Activated CD8-positive, alpha-beta T cell treated with anti-CD3 and anti-CD28 coated beads, Interleukin-2, amount 10 ng/mL, durations not matched to agents 7 days and 5 days (primary cell): ENCODE data around the gene GBX1. TPM values are rescaled to one million over a fixed set of nuclear protein-coding genes. Genes with fewer than 3 reads are reported as not detected.

Experiments
- ATAC-seq: fragments of 150-1000 bp; cut with Tn5 transposase; one replicate; pipeline ENCODE4 v1.10.0; 2021; ENCODE audit warnings: moderate library complexity
- CTCF ChIA-PET: fragments of 350-600 bp; sonication (Branson Sonifier 250); formaldehyde crosslinking; loops from one replicate; lab custom pipeline; 2021; ENCODE audit warnings: antibody characterized with exemption; lab: Charles Lee
- POLR2A ChIA-PET: fragments of 350-600 bp; sonication (Branson Sonifier 250); formaldehyde crosslinking; loops from one replicate; lab custom pipeline; 2021; ENCODE audit warnings: antibody characterized with exemption; lab: Charles Lee
- DNase-seq: peaks from one replicate; pipeline ENCODE4 v3.0.0-alpha.2; 2020
- H3K27ac Mint-ChIP-seq: one replicate; pipeline ENCODE4 v1.8.0; 2021; ENCODE audit warnings: mild to moderate bottlenecking, mixed read lengths
- H3K27me3 Mint-ChIP-seq: one replicate; pipeline ENCODE4 v1.8.0; 2021; ENCODE audit warnings: low read depth, mixed read lengths
- H3K36me3 Mint-ChIP-seq: one replicate; pipeline ENCODE4 v1.8.0; 2021; ENCODE audit warnings: low read depth, mixed read lengths
- H3K4me1 Mint-ChIP-seq: one replicate; pipeline ENCODE4 v1.8.0; 2021; ENCODE audit warnings: low read depth, mixed read lengths
- H3K4me3 Mint-ChIP-seq: one replicate; pipeline ENCODE4 v1.8.0; 2021; ENCODE audit warnings: mild to moderate bottlenecking, mixed read lengths
- H3K9me3 Mint-ChIP-seq: one replicate; pipeline ENCODE4 v1.8.0; 2022; ENCODE audit warnings: mixed read lengths; ENCODE audit not compliant: insufficient read depth
- total RNA-seq, 2 experiments: library from RNA; stranded (reverse); gene quantifications; one replicate each; pipeline ENCODE4 v1.2.3, GENCODE V29; 2021

Gene GBX1
- total RNA-seq: not detected

DNA sequence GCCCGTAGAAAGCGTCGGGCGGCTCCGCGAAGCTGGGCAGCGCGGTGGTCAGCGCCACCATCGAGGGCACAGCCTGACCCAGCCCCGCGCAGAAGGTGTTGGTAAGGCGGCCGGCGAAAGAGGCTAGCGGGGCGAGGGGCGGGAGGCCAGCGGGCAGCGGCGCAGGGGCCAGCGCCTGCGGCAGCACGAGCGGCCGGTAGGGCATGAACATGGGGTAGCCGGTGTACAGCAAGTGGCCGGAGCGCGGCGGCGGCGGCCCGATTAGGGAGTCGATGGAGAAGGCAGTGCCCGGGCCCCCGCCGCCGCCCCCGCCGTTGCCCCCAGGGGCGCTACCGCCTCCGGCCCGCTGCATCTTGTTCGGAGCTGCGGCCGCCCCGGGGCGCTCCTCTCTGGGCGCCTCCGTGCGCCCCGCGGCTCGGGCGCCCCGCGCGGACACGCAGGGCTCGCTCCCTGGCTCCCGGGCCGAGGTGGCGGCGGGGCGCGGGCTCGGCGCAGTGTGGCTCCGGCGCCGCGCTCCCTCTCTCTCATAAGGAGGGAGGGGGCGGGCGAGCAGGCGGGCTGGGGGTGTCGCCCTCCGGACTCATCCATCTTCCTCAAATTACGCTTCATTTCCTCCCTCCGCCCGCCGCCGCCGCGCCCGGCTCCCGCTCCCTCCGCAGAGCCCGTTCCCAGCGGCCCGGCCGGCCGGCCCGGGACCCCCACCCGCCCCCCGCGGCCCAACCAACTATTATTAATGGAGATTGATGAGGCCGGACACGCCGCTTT is at the start of gene GBX1:
Gene GBX1 (minus strand): TSS at position 498 of the 765 bp plus-strand sequence. CDS start 146 bp downstream, at position 352.
- no peaks in the 10 kb centered on the region for H3K36me3 Mint-ChIP-seq
- ChIA-PET POLR2A (no interaction called here), CTCF (interaction anchor here (0.9 to 2.8 kb wide), 10 partner anchors 10 to 95 kb away, joined by 3 to 18 read pairs (median 3); no protein-coding TSS in a partner anchor)
- peak within 1 kb of the TSS; percentile 5 for H3K4me3 Mint-ChIP-seq
- ATAC-seq: peak; percentile 45
- peaks cover 8% of the 10 kb centered on the region for H3K4me1 Mint-ChIP-seq
- DNase-seq: no peak
- peaks cover 41% of the 10 kb centered on the region for H3K27me3 Mint-ChIP-seq
- H3K9me3 Mint-ChIP-seq: no peaks in the 10 kb centered on the region
- no peak within 1 kb of the TSS for H3K27ac Mint-ChIP-seq

- Mint-ChIP-seq H3K36me3 (peaks cover 43% of the 10 kb centered on the region), H3K27ac (no peak overlapping the region), H3K9me3 (no peaks in the 10 kb centered on the region), H3K27me3 (no peaks in the 10 kb centered on the region), H3K4me3 (no peak overlapping the region), H3K4me1 (no peaks in the 10 kb centered on the region)
- ChIA-PET CTCF (no interaction called here), POLR2A (no interaction called here)
- no peak for DNase-seq
- ATAC-seq: no peak
These were observed 47.9 kb upstream of the GBX1 start for GRCh38 chr7:151215396-151215795.

GRCh38 chr7:151213826-151214225 is 46.3 kb upstream of the GBX1 start:
- ChIA-PET CTCF (interaction anchor here (1.4 kb wide), 1 partner anchor 13 kb away, joined by 3 read pairs; the partner anchor contains the start of gene ABCF2), POLR2A (interaction anchor here (2.0 kb wide), 1 partner anchor 13 kb away, joined by 7 read pairs; the partner anchor contains the start of gene ABCF2)

GRCh38 chr7:151212626-151213025 is 45.1 kb upstream of the GBX1 start:
- CTCF ChIA-PET: no interaction called here
- DNase-seq: no peak
- POLR2A ChIA-PET: no interaction called here
- no peaks in the 10 kb centered on the region for H3K9me3 Mint-ChIP-seq
- H3K27ac Mint-ChIP-seq: no peak overlapping the region
- ATAC-seq: no peak
- H3K27me3 Mint-ChIP-seq: no peaks in the 10 kb centered on the region
- H3K4me1 Mint-ChIP-seq: peaks cover 11% of the 10 kb centered on the region
- peaks cover 26% of the 10 kb centered on the region for H3K36me3 Mint-ChIP-seq
- no peak overlapping the region for H3K4me3 Mint-ChIP-seq

More at GRCh38 chr7:151213826-151214225, 46.3 kb upstream of the GBX1 start:
- ATAC-seq (no peak), DNase-seq (no peak)
- Mint-ChIP-seq H3K4me1 (no peaks in the 10 kb centered on the region), H3K36me3 (peaks cover 38% of the 10 kb centered on the region), H3K9me3 (no peaks in the 10 kb centered on the region), H3K4me3 (no peak overlapping the region), H3K27ac (no peak overlapping the region), H3K27me3 (no peaks in the 10 kb centered on the region)

DNA sequence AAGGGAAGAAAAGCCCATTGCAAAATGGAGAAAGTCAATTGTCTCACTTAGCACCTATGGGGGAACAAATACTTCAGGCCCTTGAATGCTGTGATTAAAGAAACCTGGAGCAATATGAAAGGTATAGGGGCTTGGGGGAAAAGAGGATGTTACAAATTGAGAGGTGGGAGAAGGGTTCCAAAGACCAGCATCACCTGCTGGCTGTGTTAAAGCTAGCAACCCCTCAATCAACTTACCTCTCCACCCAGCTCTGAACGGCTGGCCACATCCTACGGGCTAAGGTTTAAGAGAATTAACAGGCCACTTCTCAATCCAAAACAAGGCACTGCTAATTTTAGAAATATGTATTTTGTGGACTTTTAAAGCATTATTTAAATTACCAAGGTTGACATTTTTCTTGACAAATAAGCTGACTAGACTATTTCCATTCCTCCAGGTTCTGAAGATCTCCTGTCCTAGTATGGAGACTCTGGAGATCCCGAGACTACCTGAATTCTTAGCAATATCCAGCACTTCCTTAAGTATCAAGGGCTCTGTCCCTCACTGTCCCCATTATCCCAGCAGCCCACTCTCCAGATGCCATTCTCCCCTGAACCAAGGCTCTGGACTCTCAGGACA is 43.8 kb upstream of the GBX1 start:
- POLR2A ChIA-PET: interaction anchor here (1.8 kb wide), 1 partner anchor 21 kb away, joined by 6 read pairs; the partner anchor contains the start of gene CHPF2

DNA sequence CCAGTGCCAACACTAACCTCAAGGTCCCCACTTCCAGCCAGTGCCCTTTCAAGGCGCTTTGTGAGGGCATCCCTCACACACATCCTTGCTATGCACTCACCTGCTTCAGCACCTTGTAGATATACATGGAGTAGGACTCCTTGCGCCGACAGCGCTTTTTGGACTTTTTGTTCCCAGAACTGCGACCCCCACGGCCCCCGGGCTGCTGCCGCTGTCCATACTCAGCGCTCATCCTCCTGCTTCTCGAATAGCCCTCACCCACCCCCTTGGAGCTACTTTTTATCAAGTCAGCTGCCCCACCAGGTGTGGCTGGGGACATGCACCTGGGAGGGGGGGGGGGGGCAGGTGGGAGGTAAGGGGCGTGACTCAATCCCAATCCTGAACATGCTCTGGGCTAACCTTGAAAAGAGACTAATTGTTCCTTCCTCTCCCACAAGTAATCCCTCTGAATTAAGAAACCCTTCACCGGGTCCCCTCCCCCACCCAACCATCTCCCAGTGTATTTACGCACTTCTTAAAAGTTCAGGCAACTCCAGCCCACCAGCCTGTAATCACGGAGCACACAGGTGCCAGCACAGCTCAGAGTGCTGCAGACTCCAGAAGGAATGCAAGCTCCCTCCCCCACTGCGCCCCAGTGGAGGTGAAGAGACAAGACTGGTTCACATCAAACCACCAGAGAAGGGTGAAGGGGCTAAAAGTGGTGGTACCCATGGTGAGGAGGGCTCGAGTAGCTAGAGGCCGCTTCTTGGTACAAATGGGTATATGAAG is 42.8 kb upstream of the GBX1 start, which contains the start of gene H2BK1:
Gene H2BK1 (minus strand): TSS at position 402 of the 768 bp plus-strand sequence. CDS start 170 bp downstream, at position 232.
- CTCF ChIA-PET: no interaction called here
- no peak within 1 kb of the TSS for H3K4me3 Mint-ChIP-seq

More for the DNA sequence above, 43.8 kb upstream of the GBX1 start:
- Mint-ChIP-seq H3K9me3 (no peaks in the 10 kb centered on the region), H3K27ac (peak overlapping the region; percentile 21), H3K27me3 (no peaks in the 10 kb centered on the region), H3K4me1 (peaks cover 24% of the 10 kb centered on the region), H3K36me3 (peaks cover 23% of the 10 kb centered on the region), H3K4me3 (no peak overlapping the region)
- no peak for DNase-seq
- CTCF ChIA-PET: interaction anchor here (0.8 to 1.7 kb wide), 3 partner anchors 16 to 35 kb away, joined by 3 to 5 read pairs (median 4); partner anchors contain the start of gene ABCF2
- no peak for ATAC-seq

GRCh38 chr7:151209588-151209987 is 42.1 kb upstream of the GBX1 start:
- Mint-ChIP-seq H3K9me3 (no peaks in the 10 kb centered on the region), H3K4me3 (no peak overlapping the region), H3K4me1 (peaks cover 28% of the 10 kb centered on the region), H3K27me3 (peaks cover 12% of the 10 kb centered on the region), H3K27ac (peak overlapping the region; percentile 13), H3K36me3 (peaks cover 16% of the 10 kb centered on the region)
- DNase-seq: no peak
- CTCF ChIA-PET: no interaction called here
- POLR2A ChIA-PET: no interaction called here
- ATAC-seq: no peak

More for the DNA sequence above, 42.8 kb upstream of the GBX1 start, which contains the start of gene H2BK1:
- H3K4me1 Mint-ChIP-seq: peaks cover 28% of the 10 kb centered on the region
- DNase-seq: no peak
- POLR2A ChIA-PET: interaction anchor here (1.8 kb wide), 1 partner anchor 22 kb away, joined by 6 read pairs; the partner anchor contains the start of gene CHPF2
- H3K36me3 Mint-ChIP-seq: peaks cover 21% of the 10 kb centered on the region
- peak within 1 kb of the TSS; percentile 21 for H3K27ac Mint-ChIP-seq
- no peak for ATAC-seq
- H3K27me3 Mint-ChIP-seq: peaks cover 6% of the 10 kb centered on the region
- H3K9me3 Mint-ChIP-seq: no peaks in the 10 kb centered on the region

DNA sequence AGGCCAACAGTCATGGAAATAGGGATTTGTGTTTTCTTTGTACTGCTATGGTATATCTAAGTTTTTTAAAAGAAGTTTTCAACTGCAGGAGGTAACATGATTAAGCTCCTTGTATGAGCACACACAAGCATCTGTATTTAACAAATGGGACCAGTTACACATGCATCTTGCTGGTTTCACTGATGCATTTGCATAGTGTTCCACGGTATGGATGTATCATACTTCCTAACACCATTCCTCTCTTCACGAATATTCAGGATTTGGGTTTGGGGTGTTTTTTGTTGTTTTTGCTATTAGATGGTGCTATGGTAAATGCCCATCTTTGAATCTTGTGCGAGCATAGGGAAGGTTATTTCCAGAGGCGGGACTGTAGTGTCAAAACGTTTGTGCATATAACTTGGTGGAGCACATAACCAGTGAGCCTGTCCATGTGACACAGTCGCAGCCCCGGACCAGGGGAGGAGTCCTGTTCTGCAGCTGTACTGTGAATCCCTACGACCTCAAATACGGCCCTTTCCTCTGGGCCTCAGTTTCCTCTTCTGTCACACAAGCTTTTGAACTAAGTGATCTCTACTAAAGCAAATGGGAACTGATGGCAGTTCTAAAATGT is 40.9 kb upstream of the GBX1 start:
- H3K4me1 Mint-ChIP-seq: peaks cover 28% of the 10 kb centered on the region
- H3K4me3 Mint-ChIP-seq: no peak overlapping the region
- ChIA-PET POLR2A (interaction anchor here (0.8 to 0.9 kb wide), 2 partner anchors 18 to 70 kb away, joined by 3 to 4 read pairs; partner anchors contain the start of gene ABCF2), CTCF (interaction anchor here (0.8 to 3.6 kb wide), 5 partner anchors 36 to 160 kb away, joined by 3 to 16 read pairs (median 3); no protein-coding TSS in a partner anchor)
- no peak overlapping the region for H3K27ac Mint-ChIP-seq
- no peaks in the 10 kb centered on the region for H3K9me3 Mint-ChIP-seq
- DNase-seq: no peak
- H3K36me3 Mint-ChIP-seq: peaks cover 10% of the 10 kb centered on the region
- H3K27me3 Mint-ChIP-seq: peaks cover 17% of the 10 kb centered on the region
- ATAC-seq: no peak

DNA sequence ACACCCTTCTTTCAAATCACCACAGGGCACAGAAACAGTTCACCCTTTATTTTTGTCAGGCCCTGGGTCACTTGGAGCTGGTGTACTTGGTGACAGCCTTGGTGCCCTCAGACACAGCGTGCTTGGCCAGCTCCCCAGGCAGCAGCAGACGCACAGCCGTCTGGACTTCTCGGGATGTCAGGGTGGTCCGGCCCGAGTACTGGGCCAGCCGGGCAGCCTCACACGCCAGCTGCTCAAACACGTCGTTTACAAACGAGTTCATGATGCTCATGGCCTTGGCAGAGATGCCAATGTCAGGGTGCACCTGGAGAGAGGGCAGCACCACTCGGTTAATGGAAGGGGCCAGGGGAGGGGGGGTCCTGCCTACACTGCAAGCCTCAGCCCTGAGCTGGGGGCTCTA is 40.3 kb upstream of the GBX1 start:
- ChIA-PET CTCF (interaction anchor here (0.6 to 3.6 kb wide), 7 partner anchors 36 to 161 kb away, joined by 3 to 16 read pairs (median 3); no protein-coding TSS in a partner anchor), POLR2A (interaction anchor here (0.8 to 0.9 kb wide), 2 partner anchors 19 to 70 kb away, joined by 3 to 4 read pairs; partner anchors contain the start of gene ABCF2)
- no peak for ATAC-seq
- peak overlapping the region; percentile 83 for H3K27ac Mint-ChIP-seq
- peak overlapping the region; percentile 36 for H3K4me3 Mint-ChIP-seq
- no peak for DNase-seq
- peaks cover 28% of the 10 kb centered on the region for H3K4me1 Mint-ChIP-seq
- no peaks in the 10 kb centered on the region for H3K9me3 Mint-ChIP-seq
- H3K36me3 Mint-ChIP-seq: peaks cover 4% of the 10 kb centered on the region
- peaks cover 19% of the 10 kb centered on the region for H3K27me3 Mint-ChIP-seq

GRCh38 chr7:151207315-151207714 is 39.8 kb upstream of the GBX1 start:
- POLR2A ChIA-PET: interaction anchor here (0.6 to 0.9 kb wide), 3 partner anchors 19 to 322 kb away, joined by 3 to 4 read pairs (median 3); partner anchors contain the start of gene ABCF2
- DNase-seq: peak; percentile 43
- ATAC-seq: peak; percentile 68

More at GRCh38 chr7:151207315-151207714, 39.8 kb upstream of the GBX1 start:
- Mint-ChIP-seq H3K4me1 (peaks cover 28% of the 10 kb centered on the region), H3K36me3 (peaks cover 2% of the 10 kb centered on the region), H3K4me3 (peak overlapping the region; percentile 36), H3K27ac (peak overlapping the region; percentile 83), H3K9me3 (no peaks in the 10 kb centered on the region), H3K27me3 (peaks cover 20% of the 10 kb centered on the region)
- CTCF ChIA-PET: interaction anchor here (0.6 to 3.6 kb wide), 6 partner anchors 37 to 161 kb away, joined by 3 to 16 read pairs (median 4); no protein-coding TSS in a partner anchor
